ENCODE results near the gene GRAMD2B.

The GRAMD2B gene

GRCh38 chr5:126501448-126501847, 78.2 kb downstream of the GRAMD2B start:
- Histone ChIP-seq H2AFZ (ENCODE audit: low read length) (no peak overlapping the region), H3K4me1 (ENCODE audit: insufficient read depth, low read length, poor library complexity, severe bottlenecking) (no peaks in the 10 kb centered on the region), H3K79me2 (ENCODE audit: insufficient read depth, low read length) (no peaks in the 10 kb centered on the region), H3K9me2 (replicated peaks; ENCODE audit: low read depth, low read length) (no peaks in the 10 kb centered on the region), H4K20me1 (ENCODE audit: insufficient read depth, low read length, poor library complexity, severe bottlenecking) (no peaks in the 10 kb centered on the region), H3F3A (ENCODE audit: low read depth) (no peaks in the 10 kb centered on the region), H3K4me3 (ENCODE audit: low read length, poor library complexity, severe bottlenecking) (no peak overlapping the region), H3K4me2 (ENCODE audit: low read depth, low read length, poor library complexity, severe bottlenecking) (no peak overlapping the region), H3K9ac (ENCODE audit: low read depth, low read length, poor library complexity, severe bottlenecking) (no peak overlapping the region), H3K36me3 (ENCODE audit: insufficient read depth, low read length) (no peaks in the 10 kb centered on the region), H3K27me3 (ENCODE audit: insufficient read depth, low read length, poor library complexity, severe bottlenecking) (no peaks in the 10 kb centered on the region), H3K9me3 (ENCODE audit: insufficient read depth, low read depth, low read length) (no peaks in the 10 kb centered on the region)
- no peak for TF ChIP-seq CTCF (conservative IDR thresholded peaks at IDR 0.05; ENCODE audit: low read length)
- no peak for TF ChIP-seq EZH2phosphoT487 (IDR thresholded peaks at IDR 0.05; ENCODE audit: borderline replicate concordance)

- no peaks in the 10 kb centered on the region for H3K9me3 ChIP-seq (ENCODE audit: insufficient read depth, low read depth, low read length)
- H3K36me3 ChIP-seq (ENCODE audit: insufficient read depth, low read length) = no peaks in the 10 kb centered on the region
- no peaks in the 10 kb centered on the region for H3K27me3 ChIP-seq (ENCODE audit: insufficient read depth, low read length, poor library complexity, severe bottlenecking)
- TF ChIP-seq CTCF (conservative IDR thresholded peaks at IDR 0.05; ENCODE audit: low read length) = no peak
- TF ChIP-seq EZH2phosphoT487 (IDR thresholded peaks at IDR 0.05; ENCODE audit: borderline replicate concordance) = no peak
- H3K4me2 ChIP-seq (ENCODE audit: low read depth, low read length, poor library complexity, severe bottlenecking) = no peak overlapping the region
- no peaks in the 10 kb centered on the region for H3F3A ChIP-seq (ENCODE audit: low read depth)
- H3K4me1 ChIP-seq (ENCODE audit: insufficient read depth, low read length, poor library complexity, severe bottlenecking) = peaks cover 1% of the 10 kb centered on the region
- H2AFZ ChIP-seq (ENCODE audit: low read length) = no peak overlapping the region
- H3K79me2 ChIP-seq (ENCODE audit: insufficient read depth, low read length) = no peaks in the 10 kb centered on the region
- no peak overlapping the region for H3K9ac ChIP-seq (ENCODE audit: low read depth, low read length, poor library complexity, severe bottlenecking)
- H3K9me2 ChIP-seq (replicated peaks; ENCODE audit: low read depth, low read length) = no peaks in the 10 kb centered on the region
- no peaks in the 10 kb centered on the region for H4K20me1 ChIP-seq (ENCODE audit: insufficient read depth, low read length, poor library complexity, severe bottlenecking)
- H3K4me3 ChIP-seq (ENCODE audit: low read length, poor library complexity, severe bottlenecking) = no peak overlapping the region
These were observed 80.4 kb downstream of the GRAMD2B start for GRCh38 chr5:126503602-126504104.

- H2AFZ ChIP-seq (ENCODE audit: low read length) = no peak overlapping the region
These were observed 82.9 kb downstream of the GRAMD2B start for GRCh38 chr5:126506079-126506478.

More at GRCh38 chr5:126506079-126506478, 82.9 kb downstream of the GRAMD2B start:
- Histone ChIP-seq H3K4me2 (ENCODE audit: low read depth, low read length, poor library complexity, severe bottlenecking) (no peak overlapping the region), H3K9ac (ENCODE audit: low read depth, low read length, poor library complexity, severe bottlenecking) (no peak overlapping the region), H3K79me2 (ENCODE audit: insufficient read depth, low read length) (no peaks in the 10 kb centered on the region), H3K9me3 (ENCODE audit: insufficient read depth, low read depth, low read length) (no peaks in the 10 kb centered on the region), H3F3A (ENCODE audit: low read depth) (no peaks in the 10 kb centered on the region), H3K4me1 (ENCODE audit: insufficient read depth, low read length, poor library complexity, severe bottlenecking) (peaks cover 7% of the 10 kb centered on the region), H3K36me3 (ENCODE audit: insufficient read depth, low read length) (no peaks in the 10 kb centered on the region), H3K27me3 (ENCODE audit: insufficient read depth, low read length, poor library complexity, severe bottlenecking) (no peaks in the 10 kb centered on the region), H3K9me2 (replicated peaks; ENCODE audit: low read depth, low read length) (no peaks in the 10 kb centered on the region), H3K4me3 (ENCODE audit: low read length, poor library complexity, severe bottlenecking) (no peak overlapping the region), H4K20me1 (ENCODE audit: insufficient read depth, low read length, poor library complexity, severe bottlenecking) (no peaks in the 10 kb centered on the region)
- no peak for TF ChIP-seq CTCF (conservative IDR thresholded peaks at IDR 0.05; ENCODE audit: low read length)
- no peak for TF ChIP-seq EZH2phosphoT487 (IDR thresholded peaks at IDR 0.05; ENCODE audit: borderline replicate concordance)

Data from Loucy (cell line).